Endothelial cell (in vitro differentiated cells): Measurements from ENCODE around the gene KIRREL2. TPM values are rescaled to one million over a fixed set of nuclear protein-coding genes. Genes with fewer than 3 reads are reported as not detected.
"Not testable (repeated sequence)": the region's sequence is repeated elsewhere in the genome, so short reads cannot be mapped to it uniquely, and the experiment has no call there.

ENCODE experiments used
- DNase-seq: peaks from one replicate; pipeline ENCODE4 v3.0.0; 2021; ENCODE audit warnings: low spot score
- H3K27ac Mint-ChIP-seq: one replicate; pipeline ENCODE4 v1.8.0; 2021; ENCODE audit warnings: mixed read lengths, inconsistent platforms; ENCODE audit not compliant: unreplicated experiment
- H3K27me3 Mint-ChIP-seq: one replicate; pipeline ENCODE4 v1.8.0; 2021; ENCODE audit warnings: mild to moderate bottlenecking, moderate library complexity, mixed read lengths, inconsistent platforms; ENCODE audit not compliant: unreplicated experiment
- H3K36me3 Mint-ChIP-seq: one replicate; pipeline ENCODE4 v1.8.0; 2021; ENCODE audit warnings: mild to moderate bottlenecking, low read depth, mixed read lengths, inconsistent platforms; ENCODE audit not compliant: unreplicated experiment
- H3K4me1 Mint-ChIP-seq: one replicate; pipeline ENCODE4 v1.8.0; 2021; ENCODE audit warnings: mild to moderate bottlenecking, mixed read lengths, inconsistent platforms; ENCODE audit not compliant: unreplicated experiment
- H3K4me3 Mint-ChIP-seq: one replicate; pipeline ENCODE4 v1.8.0; 2021; ENCODE audit warnings: mild to moderate bottlenecking, mixed read lengths, inconsistent platforms; ENCODE audit not compliant: unreplicated experiment
- H3K9me3 Mint-ChIP-seq: one replicate; pipeline ENCODE4 v1.8.0; 2021; ENCODE audit warnings: mixed read lengths, inconsistent platforms; ENCODE audit not compliant: unreplicated experiment
- CTCF ChIP-seq: fragments of 200-600 bp; sonication (generic); IDR thresholded peaks from one replicate; pipeline ENCODE4 v1.5.0; 2021; ENCODE audit warnings: antibody characterized with exemption; ENCODE audit not compliant: unreplicated experiment
- total RNA-seq: library from RNA; stranded (reverse); fragmentation: NEBNext Ultra II Directional; extraction: Animal tissue kit (Norgen Biotek cat#: 25700); gene quantifications from one replicate; pipeline ENCODE4 v1.2.1, GENCODE V29; 2021; ENCODE audit not compliant: unreplicated experiment

Gene KIRREL2
- total RNA-seq, 1 donor from 2014 or later = 1.8 TPM

DNA sequence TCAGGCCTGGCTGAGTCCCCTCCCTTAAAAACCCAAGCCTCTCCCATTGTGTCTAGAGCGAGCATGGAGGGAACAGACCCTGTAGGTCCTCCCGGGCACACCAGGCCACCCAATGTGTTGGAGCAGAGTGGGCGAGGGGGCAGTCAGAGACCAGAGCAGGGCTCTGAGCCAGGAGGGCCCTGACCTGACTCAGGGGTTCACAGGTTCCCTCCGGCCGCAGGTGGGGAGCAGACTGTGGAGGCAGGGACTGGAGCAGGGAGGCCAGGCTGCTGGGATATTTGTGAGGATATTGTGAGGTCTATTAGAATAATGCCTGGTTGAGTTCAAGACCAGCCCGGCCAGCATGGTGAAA, 52.9 kb downstream of the KIRREL2 start:
- H3K9me3 Mint-ChIP-seq = no peaks in the 10 kb centered on the region
- DNase-seq = no peak
- peaks cover 4% of the 10 kb centered on the region for H3K27me3 Mint-ChIP-seq
- H3K27ac Mint-ChIP-seq = no peak overlapping the region
- TF ChIP-seq CTCF = no peak
- H3K4me3 Mint-ChIP-seq = no peak overlapping the region
- H3K36me3 Mint-ChIP-seq = no peaks in the 10 kb centered on the region
- peaks cover 2% of the 10 kb centered on the region for H3K4me1 Mint-ChIP-seq

DNA sequence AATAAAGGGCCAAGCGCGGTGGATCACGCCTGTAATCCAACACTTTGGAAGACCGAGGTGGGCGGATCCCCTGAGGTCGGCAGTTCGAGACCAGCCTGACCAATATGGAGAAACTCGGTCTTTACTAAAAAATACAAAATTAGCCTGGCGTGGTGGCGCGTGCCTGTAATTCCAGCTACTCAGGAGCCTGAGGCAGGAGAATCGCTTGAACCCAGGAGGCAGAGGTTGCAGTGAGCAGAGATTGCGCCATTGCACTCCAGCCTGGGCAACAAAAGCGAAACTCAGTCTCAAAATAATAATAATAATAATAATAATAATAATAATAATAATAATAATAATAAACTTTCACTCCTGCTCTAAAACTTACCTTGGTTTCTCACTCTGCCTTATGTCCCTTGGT, 53.6 kb downstream of the KIRREL2 start:
- not testable (repeated sequence) for H3K27me3 Mint-ChIP-seq, H3K4me1 Mint-ChIP-seq

GRCh38 chr19:35911173-35911572, 54.5 kb downstream of the KIRREL2 start:
- no peaks in the 10 kb centered on the region for H3K9me3 Mint-ChIP-seq
- no peak overlapping the region for H3K27ac Mint-ChIP-seq
- H3K4me3 Mint-ChIP-seq = no peak overlapping the region
- DNase-seq = no peak
- H3K36me3 Mint-ChIP-seq = no peaks in the 10 kb centered on the region
- TF ChIP-seq CTCF = no peak
- peaks cover 3% of the 10 kb centered on the region for H3K27me3 Mint-ChIP-seq
- peaks cover 2% of the 10 kb centered on the region for H3K4me1 Mint-ChIP-seq

More for the DNA sequence above, 53.6 kb downstream of the KIRREL2 start:
- H3K27ac Mint-ChIP-seq, DNase-seq, H3K4me3 Mint-ChIP-seq, H3K36me3 Mint-ChIP-seq, H3K9me3 Mint-ChIP-seq: not testable (repeated sequence)

DNA sequence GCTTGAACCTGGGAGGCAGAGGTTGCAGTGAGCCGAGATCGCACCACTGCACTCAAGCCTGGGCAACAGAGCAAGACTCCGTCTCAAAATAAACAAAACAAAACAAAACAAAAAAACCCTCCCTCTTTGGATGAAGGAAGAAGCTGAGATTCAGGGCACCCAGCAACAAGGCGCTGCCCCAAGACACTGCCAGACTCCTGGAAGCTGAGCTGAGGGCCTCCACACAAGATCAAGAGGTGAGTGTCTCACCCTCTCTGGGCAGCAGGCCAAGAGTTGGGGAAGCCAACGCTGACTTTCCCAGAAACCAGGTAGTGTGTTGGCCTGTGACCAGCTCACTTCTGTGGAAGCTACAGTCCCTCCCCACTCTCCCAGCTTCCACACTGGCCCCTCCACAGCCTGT, 55.1 kb downstream of the KIRREL2 start:
- no peaks in the 10 kb centered on the region for H3K36me3 Mint-ChIP-seq
- no peak for DNase-seq
- no peak overlapping the region for H3K27ac Mint-ChIP-seq
- no peaks in the 10 kb centered on the region for H3K9me3 Mint-ChIP-seq
- H3K4me1 Mint-ChIP-seq = peaks cover 2% of the 10 kb centered on the region
- H3K4me3 Mint-ChIP-seq = no peak overlapping the region
- no peak for TF ChIP-seq CTCF
- H3K27me3 Mint-ChIP-seq = peaks cover 3% of the 10 kb centered on the region

DNA sequence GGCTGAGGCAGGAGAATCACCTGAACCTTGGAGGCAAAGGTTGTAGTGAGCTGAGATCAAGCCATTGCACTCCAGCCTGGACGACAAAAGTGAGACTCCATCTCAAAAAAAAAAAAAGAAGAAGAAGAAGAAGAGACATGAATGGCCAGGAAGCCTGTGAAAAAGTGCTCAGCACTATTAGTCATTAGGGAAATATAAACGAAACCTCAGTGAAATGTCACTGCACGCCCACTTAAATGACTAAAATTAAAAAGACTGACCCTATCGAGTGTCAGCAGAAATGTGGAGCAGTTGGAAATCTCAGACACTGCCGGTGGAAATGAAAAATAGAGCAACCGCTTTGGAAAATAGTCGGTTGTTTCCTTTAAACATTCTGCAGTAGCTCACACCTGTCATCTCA, 56.9 kb downstream of the KIRREL2 start:
- Mint-ChIP-seq H3K4me3 (no peak overlapping the region), H3K36me3 (no peaks in the 10 kb centered on the region), H3K27me3 (peaks cover 3% of the 10 kb centered on the region), H3K9me3 (no peaks in the 10 kb centered on the region), H3K27ac (no peak overlapping the region), H3K4me1 (peaks cover 2% of the 10 kb centered on the region)
- no peak for DNase-seq
- no peak for TF ChIP-seq CTCF

DNA sequence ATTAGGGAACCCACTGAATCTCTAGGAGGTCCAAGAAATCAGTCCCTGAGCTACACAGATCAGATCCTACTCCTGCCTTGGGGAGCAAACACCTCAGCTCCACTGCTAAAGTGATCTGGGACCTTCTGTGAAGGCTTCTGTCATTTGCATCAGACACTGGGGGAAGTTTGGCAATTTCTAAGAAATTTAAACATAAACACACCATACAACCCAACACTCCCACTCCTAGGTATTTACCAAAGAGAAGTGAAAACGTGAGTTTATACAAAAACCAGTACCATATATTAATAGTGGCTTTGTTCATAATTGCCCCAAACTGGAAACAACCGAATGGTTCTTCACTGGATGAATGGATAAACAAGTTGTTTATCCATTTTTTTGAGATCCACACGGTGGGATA, 58.7 kb downstream of the KIRREL2 start:
- no peak overlapping the region for H3K4me3 Mint-ChIP-seq
- H3K4me1 Mint-ChIP-seq = no peaks in the 10 kb centered on the region
- H3K27ac Mint-ChIP-seq = no peak overlapping the region
- no peaks in the 10 kb centered on the region for H3K36me3 Mint-ChIP-seq
- no peak for TF ChIP-seq CTCF
- no peaks in the 10 kb centered on the region for H3K9me3 Mint-ChIP-seq
- DNase-seq = no peak
- no peaks in the 10 kb centered on the region for H3K27me3 Mint-ChIP-seq
